Measurements from ENCODE around the gene EDC3.

EDC3 gene

GRCh38 chr15:74595271-74595670 lies 100.6 kb downstream of the EDC3 start:
- peaks cover 5% of the 10 kb centered on the region for H3K36me3 ChIP-seq (replicated peaks)
- TF ChIP-seq CTCF (IDR thresholded peaks at IDR 0.05; ENCODE audit: low read depth, low read length, missing control alignments), result no peak
- no peak overlapping the region for H3K27ac ChIP-seq
- no peak for DNase-seq
- in situ Hi-C loops (cut with HindIII; ENCODE audit: low pct_ligation_motif_present, low sequenced_read_pairs), result no loop called here
- no peaks in the 10 kb centered on the region for H3K27me3 ChIP-seq (replicated peaks)
- no peak overlapping the region for H3K4me3 ChIP-seq (ENCODE audit: low read depth, low read length)

- no peak for DNase-seq
- in situ Hi-C loops (cut with HindIII; ENCODE audit: low pct_ligation_motif_present, low sequenced_read_pairs), result no loop called here
- H3K36me3 ChIP-seq (replicated peaks), result peaks cover 5% of the 10 kb centered on the region
- no peaks in the 10 kb centered on the region for H3K27me3 ChIP-seq (replicated peaks)
- no peak for TF ChIP-seq CTCF (IDR thresholded peaks at IDR 0.05; ENCODE audit: low read depth, low read length, missing control alignments)
- H3K4me3 ChIP-seq (ENCODE audit: low read depth, low read length), result no peak overlapping the region
- no peak overlapping the region for H3K27ac ChIP-seq
Measured at GRCh38 chr15:74594455-74594854, 101.4 kb downstream of the EDC3 start.

- H3K36me3 ChIP-seq (replicated peaks), result peaks cover 5% of the 10 kb centered on the region
- H3K4me3 ChIP-seq (ENCODE audit: low read depth, low read length), result no peak overlapping the region
- DNase-seq, result no peak
- TF ChIP-seq CTCF (IDR thresholded peaks at IDR 0.05; ENCODE audit: low read depth, low read length, missing control alignments), result no peak
- no peaks in the 10 kb centered on the region for H3K27me3 ChIP-seq (replicated peaks)
- no peak overlapping the region for H3K27ac ChIP-seq
- in situ Hi-C loops (cut with HindIII; ENCODE audit: low pct_ligation_motif_present, low sequenced_read_pairs), result no loop called here
Measured at GRCh38 chr15:74593122-74593521, 102.7 kb downstream of the EDC3 start.

GRCh38 chr15:74592222-74592621 lies 103.6 kb downstream of the EDC3 start:
- no peaks in the 10 kb centered on the region for H3K27me3 ChIP-seq (replicated peaks)
- no peak for DNase-seq
- in situ Hi-C loops (cut with HindIII; ENCODE audit: low pct_ligation_motif_present, low sequenced_read_pairs), result no loop called here
- no peak overlapping the region for H3K4me3 ChIP-seq (ENCODE audit: low read depth, low read length)
- TF ChIP-seq CTCF (IDR thresholded peaks at IDR 0.05; ENCODE audit: low read depth, low read length, missing control alignments), result no peak
- H3K27ac ChIP-seq, result no peak overlapping the region
- H3K36me3 ChIP-seq (replicated peaks), result peaks cover 5% of the 10 kb centered on the region

- H3K36me3 ChIP-seq (replicated peaks), result peaks cover 5% of the 10 kb centered on the region
- no peak overlapping the region for H3K27ac ChIP-seq
- H3K4me3 ChIP-seq (ENCODE audit: low read depth, low read length), result no peak overlapping the region
- DNase-seq, result no peak
- in situ Hi-C loops (cut with HindIII; ENCODE audit: low pct_ligation_motif_present, low sequenced_read_pairs), result no loop called here
- no peak for TF ChIP-seq CTCF (IDR thresholded peaks at IDR 0.05; ENCODE audit: low read depth, low read length, missing control alignments)
- no peaks in the 10 kb centered on the region for H3K27me3 ChIP-seq (replicated peaks)
Measured at GRCh38 chr15:74589826-74590225, 106.0 kb downstream of the EDC3 start.

GRCh38 chr15:74585857-74586256 lies 110.0 kb downstream of the EDC3 start:
- no peak overlapping the region for H3K4me3 ChIP-seq (ENCODE audit: low read depth, low read length)
- no peak overlapping the region for H3K27ac ChIP-seq
- DNase-seq, result no peak
- no peaks in the 10 kb centered on the region for H3K36me3 ChIP-seq (replicated peaks)
- in situ Hi-C loops (cut with HindIII; ENCODE audit: low pct_ligation_motif_present, low sequenced_read_pairs), result no loop called here
- no peak for TF ChIP-seq CTCF (IDR thresholded peaks at IDR 0.05; ENCODE audit: low read depth, low read length, missing control alignments)
- H3K27me3 ChIP-seq (replicated peaks), result no peaks in the 10 kb centered on the region
